UCSD-AML1 (cell line): ENCODE data around the gene NEURL1.

Experiments
- DNase-seq: peaks from one replicate; lab custom pipeline; 2025; ENCODE audit not compliant: unreplicated experiment; lab: John Stamatoyannopoulos, UW

Gene NEURL1

DNA sequence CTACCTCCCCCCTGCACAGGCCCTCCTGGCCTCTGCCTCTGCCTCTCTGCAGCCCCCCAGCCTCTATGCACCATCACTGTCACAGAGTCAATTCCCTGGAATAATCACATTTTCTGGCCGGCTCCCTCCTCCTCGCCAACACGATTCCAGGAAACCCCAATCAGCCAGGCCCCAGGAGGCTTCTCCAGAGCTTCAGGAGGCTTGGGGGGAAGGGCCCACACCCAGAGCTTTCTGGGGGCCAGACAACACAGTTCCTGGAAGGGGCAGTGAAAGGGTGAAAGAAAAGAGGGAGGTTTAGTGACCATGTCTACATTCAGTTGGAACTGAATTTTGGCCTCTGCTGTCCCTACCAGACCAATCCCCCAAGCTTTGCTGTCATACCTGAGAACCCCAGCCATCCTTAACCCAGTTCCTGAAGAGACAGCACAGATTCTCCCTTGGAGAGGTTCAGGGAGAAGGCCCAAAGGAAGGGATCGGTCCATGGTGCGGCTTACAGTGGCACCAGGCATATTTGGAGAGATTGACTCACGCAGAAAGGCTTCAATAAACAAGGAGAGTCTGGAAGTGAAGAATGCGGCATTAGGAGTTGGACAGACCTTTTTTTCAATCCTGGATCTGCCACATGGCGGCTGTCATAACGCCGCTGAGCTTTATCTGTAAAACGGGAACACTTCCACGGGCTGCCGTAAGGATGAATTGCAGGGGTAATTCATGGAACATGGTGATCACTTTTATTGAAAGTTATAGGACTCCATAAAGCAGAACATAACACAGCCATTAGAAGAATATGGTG, 89.0 kb downstream of the NEURL1 start:
- DNase-seq = no peak

DNA sequence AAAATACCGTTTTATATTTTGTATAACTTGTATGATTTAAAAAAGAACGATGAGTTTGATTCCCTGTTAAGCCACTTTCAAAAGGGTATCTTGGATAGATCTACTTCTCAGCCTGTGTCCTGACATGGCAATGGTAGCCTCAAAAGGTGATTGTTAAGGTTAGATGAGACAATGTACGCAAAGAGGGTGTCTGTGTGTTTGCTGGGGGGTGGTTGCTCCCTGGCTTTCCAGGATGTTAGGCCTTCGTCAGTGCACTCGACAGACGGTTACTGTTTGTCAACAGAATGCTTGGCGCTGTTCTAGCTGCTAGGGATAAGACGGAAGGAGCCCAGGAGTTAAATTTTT, 90.3 kb downstream of the NEURL1 start:
- no peak for DNase-seq

DNA sequence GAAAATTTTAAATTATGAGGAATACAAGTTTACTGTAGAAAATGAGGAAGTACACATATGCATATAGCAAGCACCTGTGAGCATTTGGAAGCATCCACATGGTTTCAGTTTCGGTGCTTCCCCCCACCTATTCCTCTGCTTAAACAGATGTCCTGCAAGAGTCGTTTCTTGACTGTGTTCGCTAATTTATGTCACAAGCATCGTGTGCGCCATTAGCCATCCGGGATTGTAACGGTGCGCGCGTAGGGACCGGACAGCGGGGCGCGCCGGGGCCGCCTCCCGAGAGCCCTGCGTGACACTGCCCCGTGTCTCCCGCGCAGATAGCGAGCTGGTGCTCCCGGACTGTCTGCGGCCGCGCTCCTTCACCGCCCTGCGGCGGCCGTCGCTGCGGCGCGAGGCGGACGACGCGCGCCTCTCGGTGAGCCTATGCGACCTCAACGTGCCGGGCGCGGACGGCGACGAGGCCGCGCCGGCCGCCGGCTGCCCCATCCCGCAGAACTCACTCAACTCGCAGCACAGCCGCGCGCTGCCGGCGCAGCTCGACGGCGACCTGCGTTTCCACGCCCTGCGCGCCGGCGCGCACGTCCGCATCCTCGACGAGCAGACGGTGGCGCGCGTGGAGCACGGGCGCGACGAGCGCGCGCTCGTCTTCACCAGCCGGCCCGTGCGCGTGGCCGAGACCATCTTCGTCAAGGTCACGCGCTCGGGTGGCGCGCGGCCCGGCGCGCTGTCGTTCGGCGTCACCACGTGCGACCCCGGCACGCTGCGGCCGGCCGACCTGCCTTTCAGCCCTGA, 90.9 kb downstream of the NEURL1 start:
- DNase-seq = no peak

DNA sequence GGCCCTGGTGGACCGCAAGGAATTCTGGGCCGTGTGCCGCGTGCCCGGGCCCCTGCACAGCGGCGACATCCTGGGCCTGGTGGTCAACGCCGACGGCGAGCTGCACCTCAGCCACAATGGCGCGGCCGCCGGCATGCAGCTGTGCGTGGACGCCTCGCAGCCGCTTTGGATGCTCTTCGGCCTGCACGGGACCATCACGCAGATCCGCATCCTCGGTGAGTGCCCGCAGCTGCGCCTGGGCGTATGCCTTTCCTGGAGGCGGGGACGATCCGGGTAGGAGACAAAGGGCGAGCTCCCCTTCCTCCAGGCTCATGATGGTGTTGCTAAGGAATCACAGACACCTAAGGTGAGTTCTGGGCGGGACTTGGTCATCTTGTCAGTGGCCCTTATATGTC, 91.5 kb downstream of the NEURL1 start:
- DNase-seq = no peak

DNA sequence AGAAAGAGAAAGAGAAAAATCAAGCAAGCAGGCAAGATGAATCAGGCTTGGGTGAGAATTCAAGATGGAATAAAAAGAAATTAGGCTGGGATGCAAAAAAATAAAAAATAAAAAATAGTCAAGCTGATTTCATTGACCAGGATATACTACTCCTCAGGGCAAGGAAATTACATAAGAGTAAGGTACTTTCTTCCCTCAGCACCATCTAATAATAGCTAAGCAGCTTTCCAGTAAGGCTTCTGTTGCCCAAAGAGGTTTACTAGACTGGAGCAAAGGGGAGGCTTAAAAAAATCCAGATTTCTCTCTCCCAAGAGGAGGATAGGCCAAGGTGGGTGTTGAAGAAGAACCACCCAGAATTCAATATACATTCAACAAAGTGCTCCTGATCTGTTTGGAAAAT, 93.6 kb downstream of the NEURL1 start:
- no peak for DNase-seq

DNA sequence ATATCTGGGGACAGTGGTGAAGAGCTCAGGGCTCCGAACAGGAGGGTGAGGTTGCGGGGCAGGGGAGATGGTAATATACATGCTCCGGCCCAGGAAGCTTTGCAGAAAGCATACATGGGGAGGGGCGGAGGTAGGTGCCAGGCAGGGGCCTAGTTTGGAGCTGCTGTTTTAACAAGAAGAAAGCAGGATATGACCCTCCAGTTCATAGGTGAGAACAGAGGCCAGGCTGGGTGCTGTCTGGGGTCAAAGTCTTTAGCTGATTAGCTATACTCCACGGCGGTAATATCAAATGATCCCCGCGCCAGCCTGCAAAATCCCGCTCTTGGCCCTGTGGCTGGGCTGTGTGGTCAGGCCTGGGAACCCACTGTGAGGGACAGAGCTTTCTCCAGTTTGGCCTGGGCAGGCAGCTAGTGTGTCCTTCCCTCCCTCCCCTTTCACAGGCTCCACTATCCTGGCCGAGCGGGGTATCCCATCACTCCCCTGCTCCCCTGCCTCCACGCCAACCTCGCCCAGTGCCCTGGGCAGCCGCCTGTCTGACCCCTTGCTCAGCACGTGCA, 95.6 kb downstream of the NEURL1 start:
- DNase-seq = no peak

DNA sequence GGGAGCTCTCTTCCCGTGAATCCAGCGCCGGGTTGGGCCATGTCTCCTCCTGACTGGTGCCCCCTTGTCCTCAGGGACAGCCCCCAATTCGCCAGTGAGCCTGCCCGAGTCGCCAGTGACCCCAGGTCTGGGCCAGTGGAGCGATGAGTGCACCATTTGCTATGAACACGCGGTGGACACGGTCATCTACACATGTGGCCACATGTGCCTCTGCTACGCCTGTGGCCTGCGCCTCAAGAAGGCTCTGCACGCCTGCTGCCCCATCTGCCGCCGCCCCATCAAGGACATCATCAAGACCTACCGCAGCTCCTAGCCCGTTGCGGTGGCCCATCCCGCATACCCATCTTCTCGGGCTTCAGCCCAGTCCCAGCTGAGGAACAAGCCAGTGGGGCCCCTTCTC, 96.6 kb downstream of the NEURL1 start:
- no peak for DNase-seq

DNA sequence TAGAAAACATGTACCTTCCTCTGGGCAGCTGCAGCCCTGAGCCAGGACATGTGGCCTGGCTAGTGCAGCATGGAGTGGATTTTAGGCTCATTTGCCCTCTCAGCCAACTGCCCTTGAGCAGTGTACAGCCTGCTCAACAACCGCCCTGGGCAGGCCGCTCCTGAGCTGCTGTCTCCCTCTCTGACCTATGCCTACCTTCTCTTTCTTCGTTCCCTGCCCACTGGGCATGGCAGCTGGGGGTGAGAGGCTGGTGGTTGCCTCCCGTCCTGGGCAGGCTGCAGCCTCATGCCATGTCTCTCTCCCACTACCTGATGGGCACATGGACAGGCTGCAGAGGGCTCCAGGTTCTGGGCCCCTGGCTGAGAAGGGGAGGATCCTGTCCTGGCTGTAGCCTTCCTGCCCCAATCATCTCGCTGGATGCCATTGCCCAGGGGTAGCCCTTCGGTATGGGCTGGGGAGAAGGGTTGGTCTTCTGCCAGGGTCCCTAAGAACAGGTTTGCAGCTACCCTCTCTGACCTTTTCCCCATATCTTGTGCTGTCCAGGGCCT, 97.3 kb downstream of the NEURL1 start:
- no peak for DNase-seq

DNA sequence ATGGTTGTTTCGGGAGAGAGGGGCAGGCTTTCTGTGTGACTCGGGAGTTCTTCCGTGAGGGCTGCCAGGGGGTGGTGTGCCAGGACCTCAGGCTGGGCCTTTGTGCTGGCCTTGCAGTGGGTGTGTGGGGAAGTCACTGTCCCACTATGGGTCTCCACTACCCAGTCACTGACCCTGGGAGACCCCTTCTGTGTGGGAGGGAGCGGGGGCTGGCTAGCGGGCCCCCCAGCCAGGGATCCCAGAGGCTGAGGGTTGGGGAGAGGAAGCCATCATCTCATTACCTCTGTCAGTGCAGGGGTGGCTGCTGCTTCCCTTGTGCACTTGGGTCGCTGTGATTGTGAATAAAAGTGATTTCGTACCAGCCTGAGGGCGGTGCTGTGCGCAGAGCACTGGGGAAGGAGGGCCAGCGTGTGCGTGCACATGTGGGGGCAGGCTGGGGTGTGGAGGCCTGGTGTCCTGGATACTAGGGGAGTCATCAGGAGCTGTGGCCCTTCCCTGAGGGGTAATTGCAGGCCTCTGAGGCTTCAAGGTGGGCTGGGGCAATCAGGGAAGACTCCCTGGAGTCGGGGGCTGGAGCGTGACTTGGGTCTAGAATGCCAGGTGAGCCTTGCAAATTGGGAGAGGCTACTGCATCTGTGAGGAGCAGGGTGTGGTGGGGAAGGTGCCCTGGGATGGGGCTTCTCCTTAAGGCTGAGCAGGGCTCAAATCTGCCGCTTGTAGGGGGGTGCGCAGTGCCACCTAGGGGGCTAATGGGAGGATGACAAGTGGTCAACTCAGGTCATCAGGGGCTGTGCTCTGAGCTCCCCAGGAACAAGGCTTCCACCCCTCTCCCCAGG, 98.9 kb downstream of the NEURL1 start:
- DNase-seq = peak; percentile 46

DNA sequence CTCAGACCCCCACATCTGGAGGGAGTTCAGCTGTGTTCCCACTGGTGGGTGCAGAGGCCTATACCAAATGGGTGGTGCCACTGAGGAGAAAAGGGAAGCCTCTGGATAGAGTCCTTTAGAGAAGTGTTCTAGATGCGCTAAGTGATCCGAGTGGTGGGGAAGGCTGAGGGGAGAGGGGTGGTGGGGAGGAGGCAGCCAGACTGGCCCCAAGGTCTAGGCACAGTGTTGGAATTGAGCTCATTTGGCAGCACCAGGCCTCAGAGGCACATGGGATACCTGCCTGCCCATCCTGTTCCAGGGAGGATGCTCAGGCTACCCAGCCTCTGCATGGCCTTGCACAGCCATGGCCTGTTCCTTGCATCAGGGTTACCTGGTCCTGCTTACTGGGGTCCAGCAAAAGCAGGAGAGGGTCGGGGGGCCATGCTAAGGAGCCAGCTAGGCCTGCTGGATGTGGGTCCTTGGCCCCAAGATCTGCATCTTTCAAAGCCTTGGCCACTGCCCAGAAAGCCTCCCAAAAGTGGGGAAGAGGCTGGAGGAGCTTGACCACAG, 99.6 kb downstream of the NEURL1 start:
- no peak for DNase-seq

DNA sequence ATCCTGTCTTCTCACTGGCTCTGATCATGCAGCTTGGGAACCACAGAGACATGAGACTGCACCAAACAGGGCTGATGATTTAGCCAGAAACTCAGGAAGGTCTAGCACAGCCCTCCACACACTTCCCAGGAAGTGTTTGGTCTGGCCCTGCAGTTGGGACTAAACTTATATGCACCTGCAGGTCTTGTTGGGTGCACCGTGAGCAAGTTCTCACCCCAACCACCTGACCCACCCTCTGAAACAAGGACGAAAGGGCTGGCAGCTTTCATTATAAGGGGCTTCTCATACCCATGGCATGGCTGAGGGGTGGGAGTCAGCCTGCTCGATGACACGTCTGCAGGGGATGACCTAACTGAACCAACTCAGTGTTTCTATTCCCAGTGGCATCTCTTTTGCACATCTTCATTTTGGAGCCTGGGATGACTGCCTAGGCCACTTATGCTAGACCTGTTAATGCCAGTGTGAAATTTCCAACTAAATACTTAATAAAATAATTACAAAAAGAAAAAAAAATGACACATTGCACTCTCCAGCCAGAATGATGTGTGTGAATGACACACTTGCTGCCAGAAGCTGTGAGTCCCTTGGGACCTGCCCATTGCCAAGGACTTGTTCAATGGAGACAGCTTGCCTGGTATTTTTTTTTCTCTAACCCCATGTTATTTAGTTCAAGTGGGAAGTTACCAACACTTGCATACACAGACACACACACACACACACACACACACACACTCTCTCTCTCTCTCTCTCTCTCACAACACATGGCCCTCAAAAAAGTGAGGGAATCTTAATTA, 102.6 kb downstream of the NEURL1 start:
- no peak for DNase-seq

DNA sequence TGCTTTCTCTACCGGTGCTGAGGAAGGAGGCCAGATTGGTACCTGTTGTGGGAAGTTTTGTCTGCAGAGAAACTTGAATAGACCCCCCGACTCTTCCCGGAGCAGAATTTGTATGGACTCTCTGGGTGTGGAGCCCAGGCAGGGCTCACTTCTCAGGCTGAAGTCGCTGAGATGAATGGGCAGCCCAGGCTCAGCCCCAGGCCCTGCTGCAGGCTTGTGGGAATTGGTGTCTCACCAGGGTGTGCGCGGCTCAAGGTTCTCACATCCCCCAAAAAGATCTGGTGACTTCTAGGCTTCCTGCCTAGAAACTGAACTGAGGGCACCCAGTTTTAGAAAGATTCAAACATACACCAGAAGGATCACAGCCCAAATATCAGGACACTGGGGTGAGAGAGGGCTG, 103.5 kb downstream of the NEURL1 start:
- DNase-seq = no peak

DNA sequence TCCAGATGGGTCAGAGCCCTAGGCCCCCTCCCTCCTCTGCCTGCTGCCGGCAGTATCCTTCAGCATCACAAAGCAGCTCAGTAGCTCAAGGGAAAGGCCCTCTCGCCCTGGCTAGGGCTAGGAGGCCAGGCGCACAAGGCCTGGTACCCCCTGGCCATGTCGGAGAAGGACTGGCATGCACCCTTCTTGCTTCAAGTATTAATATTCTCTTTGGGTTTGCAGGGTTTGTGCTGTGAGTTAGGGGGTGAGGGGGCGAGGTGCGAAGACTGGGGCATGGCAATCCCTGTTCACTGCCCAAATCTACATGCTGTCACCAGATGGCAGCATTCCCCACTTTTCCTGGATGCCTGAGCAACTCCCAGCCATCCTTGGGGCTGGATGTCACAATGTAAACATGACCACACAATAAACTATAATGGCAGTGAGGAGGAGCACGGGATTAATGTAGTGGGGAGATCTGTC, 105.2 kb downstream of the NEURL1 start:
- peak; percentile 30 for DNase-seq

DNA sequence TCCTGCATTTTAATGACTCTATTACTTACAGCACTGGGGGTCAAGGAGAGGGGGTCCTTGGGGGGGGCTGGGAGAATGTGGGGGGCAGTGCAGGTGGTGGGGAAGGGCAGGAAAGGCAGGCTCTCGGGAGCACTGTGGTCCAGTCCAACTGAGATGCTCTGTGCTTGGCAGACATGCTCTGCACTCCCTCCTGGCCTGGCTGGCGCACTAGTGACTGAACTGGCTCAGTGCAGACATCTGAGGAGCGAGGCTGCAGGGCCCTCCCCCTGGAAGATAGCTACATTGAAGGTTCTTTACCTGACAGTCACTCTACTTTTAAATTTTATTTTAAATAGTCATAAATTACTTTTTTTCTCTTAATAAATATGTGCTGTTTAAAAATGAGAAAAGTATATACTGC, 105.7 kb downstream of the NEURL1 start:
- DNase-seq = no peak

DNA sequence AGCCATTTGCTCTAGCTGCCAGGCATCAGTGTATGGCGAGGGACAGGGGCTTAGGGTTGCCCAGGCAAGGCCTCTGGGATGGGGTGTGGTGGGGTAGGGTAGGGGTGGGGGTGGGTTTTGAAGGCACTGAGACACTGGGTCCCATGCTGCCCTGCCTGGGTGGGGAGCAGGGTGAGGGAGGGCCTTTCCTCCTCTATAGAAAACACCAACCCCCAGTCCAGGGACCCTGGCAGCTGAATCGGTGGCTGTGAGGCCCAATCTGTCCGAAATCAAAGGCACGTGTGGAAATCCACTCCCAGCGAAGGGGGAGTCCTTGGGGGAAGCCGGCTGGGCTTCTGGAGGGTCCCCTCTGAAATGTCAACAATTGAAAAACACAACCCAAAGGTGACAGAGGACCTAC, 106.4 kb downstream of the NEURL1 start:
- DNase-seq = no peak

DNA sequence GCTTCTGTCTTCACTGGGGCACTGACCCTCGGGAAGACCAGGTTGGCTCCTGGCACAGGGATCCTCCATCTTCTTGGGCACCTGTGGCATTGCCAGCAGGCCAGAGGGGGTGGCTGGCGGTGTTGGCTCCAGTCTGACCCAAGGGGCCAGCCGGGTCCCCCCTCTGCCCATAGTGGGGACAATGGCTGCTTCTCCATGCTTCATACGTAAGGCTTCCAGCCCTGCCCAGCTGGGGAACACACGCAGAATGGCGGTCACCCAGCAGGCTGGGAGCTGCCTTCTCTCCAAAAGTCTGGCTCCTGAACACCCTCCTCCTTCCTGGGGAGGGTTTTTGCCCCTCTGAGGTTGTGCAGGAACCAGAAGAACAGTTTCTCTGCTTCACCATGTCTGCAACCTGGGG, 106.8 kb downstream of the NEURL1 start:
- no peak for DNase-seq

DNA sequence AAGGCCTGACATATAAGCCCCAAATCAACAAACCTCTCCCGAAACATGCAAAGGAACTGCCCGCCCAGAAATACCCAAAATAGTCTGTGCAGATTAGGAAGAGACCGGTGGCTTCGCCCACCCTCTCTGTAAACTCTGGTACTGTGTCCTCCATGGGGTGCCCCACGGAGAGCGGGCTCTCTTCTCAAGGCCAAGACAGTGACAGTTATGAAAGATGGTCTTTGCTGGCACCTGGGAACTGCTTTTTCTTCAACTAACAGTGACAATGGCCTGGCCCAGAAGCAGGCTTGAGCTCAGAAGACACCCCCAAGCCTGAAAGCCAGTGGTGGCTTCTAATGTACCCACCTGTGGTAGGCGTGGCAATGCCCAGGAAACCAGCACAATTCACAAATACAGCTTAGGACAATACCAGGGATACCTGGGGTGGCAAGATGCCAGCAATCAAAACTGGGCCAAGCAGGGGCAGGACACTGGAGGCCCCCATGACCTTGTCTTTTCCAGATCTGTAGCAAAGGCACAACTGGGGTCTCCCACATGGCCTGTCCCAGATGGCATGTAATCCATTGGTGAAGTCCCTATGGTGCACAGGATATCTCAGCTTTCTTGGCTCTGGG, 107.6 kb downstream of the NEURL1 start:
- no peak for DNase-seq

DNA sequence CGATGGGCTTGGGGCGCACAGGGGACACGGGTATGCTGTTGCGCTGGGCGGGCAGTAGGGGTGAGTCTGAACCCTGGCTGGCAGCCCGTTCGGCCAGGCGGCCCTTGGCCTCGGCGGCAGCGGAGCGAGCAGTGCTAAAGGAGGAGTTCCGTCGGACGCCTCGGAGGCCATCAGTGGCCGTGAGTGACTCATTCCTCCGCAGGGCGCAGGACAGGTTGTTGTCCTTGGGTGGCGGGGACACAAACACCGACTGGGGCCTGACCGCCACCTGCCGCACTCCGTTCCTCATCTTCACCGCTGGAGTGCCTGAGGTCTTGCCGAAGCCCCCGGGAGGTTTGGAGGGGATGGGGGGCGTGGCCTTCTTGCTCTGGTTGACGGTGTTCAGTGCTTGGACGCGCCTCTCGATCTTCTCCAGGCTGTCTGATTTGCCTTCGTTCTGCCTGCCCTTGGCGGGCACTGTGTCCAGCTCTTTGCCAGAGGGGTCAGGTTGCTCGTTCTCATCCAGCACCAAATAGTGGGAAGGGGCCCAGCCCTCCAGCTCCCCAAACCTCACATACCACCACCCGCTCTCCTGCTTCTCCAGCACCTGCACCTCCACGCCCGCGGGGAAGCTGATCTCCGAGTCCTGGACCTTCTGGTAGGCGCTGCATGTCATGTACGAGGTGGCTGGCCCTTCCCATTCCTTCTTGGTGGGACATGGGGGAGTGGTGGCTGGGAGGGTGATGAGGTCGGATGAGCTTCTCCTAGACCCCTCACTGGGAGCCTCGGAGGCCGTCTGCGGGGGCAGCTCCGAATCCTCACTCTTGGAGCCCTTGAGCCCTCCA, 108.7 kb downstream of the NEURL1 start:
- DNase-seq = no peak

DNA sequence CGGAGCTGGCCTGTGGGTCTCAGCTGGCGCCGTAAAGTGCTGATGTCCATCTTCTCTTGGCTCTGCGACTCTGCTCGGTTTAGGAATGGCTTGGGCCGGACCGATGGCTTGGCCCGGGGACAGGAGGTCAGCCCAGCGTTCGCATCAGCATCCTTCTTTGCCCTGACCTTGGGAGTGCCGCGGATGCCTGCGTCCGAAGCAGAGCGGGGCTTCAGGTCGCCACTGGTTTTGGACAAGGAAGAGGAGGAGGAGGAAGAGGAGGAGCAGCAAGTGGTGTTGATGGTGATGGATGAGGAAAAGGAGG, 109.3 kb downstream of the NEURL1 start:
- DNase-seq = no peak
